GM21528 (cell line): ENCODE results near the gene ZBTB34.
"Not testable (repeated sequence)": the region's sequence is repeated elsewhere in the genome, so short reads cannot be mapped to it uniquely, and the experiment has no call there.

ENCODE experiments used
- ATAC-seq: cut with Tn5 transposase; IDR thresholded peaks from one replicate; pipeline ENCODE4 v1.9.1; 2021; ENCODE audit warnings: mild to moderate bottlenecking, moderate library complexity; ENCODE audit not compliant: unreplicated experiment, low FRiP score

ZBTB34 gene

GRCh38 chr9:126860077-126860756 is at the start of gene ZBTB34:
Gene ZBTB34, plus strand, starts transcription at chr9:126860639. Its CDS starts 18,761 bp downstream, at chr9:126879400.
- ATAC-seq: peak; percentile 74

GRCh38 chr9:126813072-126813471 is 47.4 kb upstream of the ZBTB34 start:
- no peak for ATAC-seq

GRCh38 chr9:126814091-126814490 is 46.3 kb upstream of the ZBTB34 start:
- ATAC-seq: no peak

GRCh38 chr9:126817615-126818014 is 42.8 kb upstream of the ZBTB34 start:
- ATAC-seq: not testable (repeated sequence)

GRCh38 chr9:126818482-126818881 is 42.0 kb upstream of the ZBTB34 start:
- no peak for ATAC-seq

GRCh38 chr9:126819482-126819881 is 41.0 kb upstream of the ZBTB34 start:
- no peak for ATAC-seq

- ATAC-seq: no peak
Observed at GRCh38 chr9:126822278-126822677, 38.2 kb upstream of the ZBTB34 start.

- no peak for ATAC-seq
Observed at GRCh38 chr9:126822873-126823272, 37.6 kb upstream of the ZBTB34 start.

GRCh38 chr9:126824052-126824451 is 36.4 kb upstream of the ZBTB34 start:
- ATAC-seq: not testable (repeated sequence)

- no peak for ATAC-seq
Observed at GRCh38 chr9:126827227-126827626, 33.2 kb upstream of the ZBTB34 start.

GRCh38 chr9:126829035-126829434 is 31.4 kb upstream of the ZBTB34 start:
- no peak for ATAC-seq

GRCh38 chr9:126830827-126831226 is 29.6 kb upstream of the ZBTB34 start:
- ATAC-seq: no peak

GRCh38 chr9:126832440-126832839 is 28.0 kb upstream of the ZBTB34 start:
- no peak for ATAC-seq

GRCh38 chr9:126833020-126833419 is 27.4 kb upstream of the ZBTB34 start:
- ATAC-seq: no peak

- ATAC-seq: no peak
Observed at GRCh38 chr9:126833710-126834345, 26.6 kb upstream of the ZBTB34 start.

- ATAC-seq: no peak
Observed at GRCh38 chr9:126834672-126835071, 25.8 kb upstream of the ZBTB34 start.

GRCh38 chr9:126836216-126836615 is 24.2 kb upstream of the ZBTB34 start:
- ATAC-seq: no peak

- ATAC-seq: no peak
Observed at GRCh38 chr9:126838055-126838811, 22.2 kb upstream of the ZBTB34 start.

- no peak for ATAC-seq
Observed at GRCh38 chr9:126838895-126839294, 21.5 kb upstream of the ZBTB34 start.

GRCh38 chr9:126839301-126839700 is 21.1 kb upstream of the ZBTB34 start:
- no peak for ATAC-seq

- no peak for ATAC-seq
Observed at GRCh38 chr9:126842220-126842842, 18.1 kb upstream of the ZBTB34 start.
